Neural progenitor cell (in vitro differentiated cells): ENCODE results near the gene LMAN2.

Experiments
- EZH2phosphoT487 ChIP-seq: fragments of 200-600 bp; sonication (generic); IDR thresholded peaks from 2 replicates; pipeline ENCODE4 v1.6.1; 2017; ENCODE audit warnings: antibody characterized with exemption
- TF ChIP-seq, protein P1 (sequence below): fragments of 200-600 bp; sonication (generic); IDR thresholded peaks from 2 replicates; pipeline ENCODE4 v1.5.1; 2017; ENCODE audit warnings: antibody characterized with exemption, mild to moderate bottlenecking

DNA sequence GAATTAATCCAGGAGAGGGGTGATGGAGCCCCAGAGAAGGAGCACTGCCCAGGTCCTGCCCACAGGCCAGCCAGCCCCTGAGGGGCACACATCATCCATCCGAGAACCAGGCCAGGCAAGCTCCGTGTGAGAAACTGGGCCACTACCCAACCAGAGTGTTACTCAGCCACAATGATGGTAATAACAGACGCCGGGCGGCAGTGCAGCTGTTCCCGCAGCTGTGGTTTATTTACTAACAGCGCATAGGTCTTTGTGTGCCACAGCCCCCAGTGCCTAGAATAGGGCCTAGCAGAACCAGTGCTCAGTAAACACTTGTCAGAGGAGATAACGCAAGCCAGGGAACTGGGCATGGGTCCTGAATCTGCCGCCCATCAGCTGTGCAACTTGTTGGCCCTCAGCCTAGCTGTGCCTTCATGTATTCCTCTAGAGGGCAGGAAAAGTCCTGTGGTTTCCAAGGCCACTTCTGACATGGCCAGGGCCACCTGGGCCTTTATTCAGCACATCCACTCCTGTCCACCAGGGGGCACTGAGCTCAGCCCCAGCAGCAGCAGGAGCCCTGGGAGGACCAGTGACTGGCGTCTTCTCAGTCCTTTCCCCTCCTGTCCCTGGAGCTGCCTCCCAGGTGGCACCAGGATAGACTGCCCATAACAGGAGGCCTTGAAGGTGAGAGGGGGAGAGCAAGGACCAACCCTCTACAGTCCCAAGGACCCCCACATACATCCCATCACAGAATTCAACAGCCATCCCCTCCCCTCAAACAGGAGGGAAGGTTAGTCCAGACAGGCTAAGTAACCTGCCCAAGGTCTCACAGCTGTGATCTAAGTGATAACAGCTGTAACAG, 41.9 kb downstream of the LMAN2 start:
- TF ChIP-seq, protein P1, sequence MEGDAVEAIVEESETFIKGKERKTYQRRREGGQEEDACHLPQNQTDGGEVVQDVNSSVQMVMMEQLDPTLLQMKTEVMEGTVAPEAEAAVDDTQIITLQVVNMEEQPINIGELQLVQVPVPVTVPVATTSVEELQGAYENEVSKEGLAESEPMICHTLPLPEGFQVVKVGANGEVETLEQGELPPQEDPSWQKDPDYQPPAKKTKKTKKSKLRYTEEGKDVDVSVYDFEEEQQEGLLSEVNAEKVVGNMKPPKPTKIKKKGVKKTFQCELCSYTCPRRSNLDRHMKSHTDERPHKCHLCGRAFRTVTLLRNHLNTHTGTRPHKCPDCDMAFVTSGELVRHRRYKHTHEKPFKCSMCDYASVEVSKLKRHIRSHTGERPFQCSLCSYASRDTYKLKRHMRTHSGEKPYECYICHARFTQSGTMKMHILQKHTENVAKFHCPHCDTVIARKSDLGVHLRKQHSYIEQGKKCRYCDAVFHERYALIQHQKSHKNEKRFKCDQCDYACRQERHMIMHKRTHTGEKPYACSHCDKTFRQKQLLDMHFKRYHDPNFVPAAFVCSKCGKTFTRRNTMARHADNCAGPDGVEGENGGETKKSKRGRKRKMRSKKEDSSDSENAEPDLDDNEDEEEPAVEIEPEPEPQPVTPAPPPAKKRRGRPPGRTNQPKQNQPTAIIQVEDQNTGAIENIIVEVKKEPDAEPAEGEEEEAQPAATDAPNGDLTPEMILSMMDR, result peak; percentile 88
- TF ChIP-seq EZH2phosphoT487, result no peak
